Lung (tissue), 12 donors: Measurements from ENCODE around the gene SYTL2. TPM values are rescaled to one million over a fixed set of nuclear protein-coding genes. Genes with fewer than 3 reads are reported as not detected.
"Not testable (repeated sequence)": the region's sequence is repeated elsewhere in the genome, so short reads cannot be mapped to it uniquely, and the experiment has no call there.

ENCODE experiments used
- ATAC-seq: fragments of 200-7000 bp; cut with Tn5 transposase; one replicate; pipeline ENCODE4 v1.9.1; 2020; ENCODE audit warnings: moderate number of reproducible peaks; ENCODE audit not compliant: insufficient read depth, low FRiP score
- DNase-seq, 3 donors: peaks; one replicate each; pipeline ENCODE4 v3.0.0-alpha.2; 2013 to 2017
- H3K27ac ChIP-seq, 2 donors: one replicate each; pipeline ENCODE4 v1.5.1; 2013; ENCODE audit warnings: mild to moderate bottlenecking in 2 of 2, moderate library complexity in 2 of 2, control low read depth in 1 of 2, inconsistent platforms in 1 of 2, low read depth in 1 of 2, low read length in 1 of 2
- H3K27me3 ChIP-seq, 3 donors: one replicate each; pipeline ENCODE4 v1.5.1; 2013; ENCODE audit warnings: low read length in 2 of 3; ENCODE audit not compliant: control insufficient read depth in 3 of 3, insufficient read depth in 3 of 3
- H3K36me3 ChIP-seq, 4 donors: one replicate each; pipeline ENCODE4 v1.5.1; 2013; ENCODE audit warnings: low read length in 4 of 4, mild to moderate bottlenecking in 1 of 4, moderate library complexity in 1 of 4; ENCODE audit not compliant: control insufficient read depth in 4 of 4, insufficient read depth in 4 of 4
- H3K4me1 ChIP-seq, 5 donors: one replicate each; pipeline ENCODE4 v1.5.1; 2013; ENCODE audit warnings: low read length in 5 of 5, mild to moderate bottlenecking in 2 of 5, moderate library complexity in 1 of 5; ENCODE audit not compliant: control insufficient read depth in 5 of 5, insufficient read depth in 5 of 5
- H3K4me3 ChIP-seq: one replicate; pipeline ENCODE4 v1.5.1; 2013; ENCODE audit warnings: mild to moderate bottlenecking, control low read depth, moderate library complexity
- H3K9ac ChIP-seq, 2 donors: one replicate each; pipeline ENCODE4 v1.5.1; 2013; ENCODE audit warnings: low read length in 2 of 2, control low read depth in 1 of 2; ENCODE audit not compliant: insufficient read depth in 1 of 2
- H3K9me3 ChIP-seq, 4 donors: one replicate each; pipeline ENCODE4 v1.5.1; 2013; ENCODE audit warnings: low read length in 3 of 4, mild to moderate bottlenecking in 1 of 4, moderate library complexity in 1 of 4; ENCODE audit not compliant: control insufficient read depth in 4 of 4, insufficient read depth in 3 of 4
- WGBS, 2 donors: extraction: QIAGEN DNeasy Blood & Tissue Kit; methylation state at CpG; one replicate each; pipeline ENCODE4 v1.1.7; 2013; 5-methylcytosine and 5-hydroxymethylcytosine counted together
- polyA plus RNA-seq, 2 donors: library from polyadenylated mRNA; stranded (reverse); fragments of 200-250 nt; gene quantifications; one replicate each; pipeline ENCODE4 v1.2.1, GENCODE V29; 2013
- total RNA-seq, 2 donors: library from RNA; depleted of rRNA in 1 of 2; stranded (reverse); fragments of >200 nt in 1 of 2; gene quantifications; one replicate each; pipeline ENCODE4 v1.2.1, GENCODE V29; 2014 to 2021
- TF ChIP-seq, protein P1 (sequence below): IDR thresholded peaks from 2 replicates; pipeline ENCODE4 v1.5.1; 2012; ENCODE audit warnings: mild to moderate bottlenecking; ENCODE audit errors: control extremely low read depth, extremely low read depth
- donor health status: control.
- donor health status: control.
- donor health status: Bipolar disorder and iron deficiency.
- donor health status: healthy.
- donor health status: DM: yes; HTN: yes; CAD: no.

The SYTL2 gene
- total and polyA plus RNA-seq, 4 donors, result 6.7 to 39.0 (median 16.5) TPM

- no peaks in the 10 kb centered on the region for H3K4me1 ChIP-seq
- H3K9ac ChIP-seq, result no peak overlapping the region
- H3K27ac ChIP-seq, result no peak overlapping the region
- H3K9me3 ChIP-seq, result peaks cover 0 to 1% (median 0%) of the 10 kb centered on the region in 4 donors
- no peak overlapping the region for H3K4me3 ChIP-seq
- H3K36me3 ChIP-seq, result no peaks in the 10 kb centered on the region
- TF ChIP-seq, protein P1, sequence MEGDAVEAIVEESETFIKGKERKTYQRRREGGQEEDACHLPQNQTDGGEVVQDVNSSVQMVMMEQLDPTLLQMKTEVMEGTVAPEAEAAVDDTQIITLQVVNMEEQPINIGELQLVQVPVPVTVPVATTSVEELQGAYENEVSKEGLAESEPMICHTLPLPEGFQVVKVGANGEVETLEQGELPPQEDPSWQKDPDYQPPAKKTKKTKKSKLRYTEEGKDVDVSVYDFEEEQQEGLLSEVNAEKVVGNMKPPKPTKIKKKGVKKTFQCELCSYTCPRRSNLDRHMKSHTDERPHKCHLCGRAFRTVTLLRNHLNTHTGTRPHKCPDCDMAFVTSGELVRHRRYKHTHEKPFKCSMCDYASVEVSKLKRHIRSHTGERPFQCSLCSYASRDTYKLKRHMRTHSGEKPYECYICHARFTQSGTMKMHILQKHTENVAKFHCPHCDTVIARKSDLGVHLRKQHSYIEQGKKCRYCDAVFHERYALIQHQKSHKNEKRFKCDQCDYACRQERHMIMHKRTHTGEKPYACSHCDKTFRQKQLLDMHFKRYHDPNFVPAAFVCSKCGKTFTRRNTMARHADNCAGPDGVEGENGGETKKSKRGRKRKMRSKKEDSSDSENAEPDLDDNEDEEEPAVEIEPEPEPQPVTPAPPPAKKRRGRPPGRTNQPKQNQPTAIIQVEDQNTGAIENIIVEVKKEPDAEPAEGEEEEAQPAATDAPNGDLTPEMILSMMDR, result no peak
- 71 to 82% methylated on average over 2 of the region's 2 CpGs for WGBS, 2 donors
- H3K27me3 ChIP-seq, result no peaks in the 10 kb centered on the region
- no peak for DNase-seq
- ATAC-seq, result peak; percentile 87
Observed at GRCh38 chr11:85844439-85845123, 33.6 kb upstream of the SYTL2 start.

DNA sequence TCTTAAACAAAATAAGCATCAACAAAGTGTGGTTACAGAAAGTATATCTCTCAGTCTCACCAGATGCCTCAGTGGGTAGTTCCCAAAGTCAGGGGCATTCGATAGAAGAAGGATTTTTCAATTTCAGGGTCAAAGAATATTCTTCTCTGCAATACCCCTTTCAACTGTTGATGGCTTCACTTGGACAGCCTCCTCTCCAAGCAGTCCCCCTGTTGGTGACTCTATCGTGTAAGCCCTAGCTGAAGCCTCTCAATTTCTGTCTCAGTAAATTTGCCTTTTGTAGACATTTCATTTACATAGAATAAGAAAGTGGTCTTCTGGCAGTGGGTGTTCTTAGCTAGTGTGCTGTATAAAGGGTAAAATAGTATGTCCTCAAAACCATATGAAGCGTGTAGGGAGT, 33.0 kb upstream of the SYTL2 start:
- DNase-seq (no peak), ATAC-seq (no peak)
- Histone ChIP-seq H3K27ac (no peak overlapping the region), H3K9me3 (peaks cover 0 to 1% (median 0%) of the 10 kb centered on the region in 4 donors), H3K36me3 (no peaks in the 10 kb centered on the region), H3K4me1 (no peaks in the 10 kb centered on the region), H3K9ac (no peak overlapping the region), H3K4me3 (no peak overlapping the region), H3K27me3 (no peaks in the 10 kb centered on the region)
- TF ChIP-seq, protein P1, result no peak
- WGBS, 2 donors, result 89 to 93% methylated on average over 3 of the region's 3 CpGs

GRCh38 chr11:85840932-85841331, 30.0 kb upstream of the SYTL2 start:
- DNase-seq, H3K27ac ChIP-seq, H3K27me3 ChIP-seq, H3K9ac ChIP-seq, H3K4me1 ChIP-seq, H3K9me3 ChIP-seq, ATAC-seq, H3K36me3 ChIP-seq, H3K4me3 ChIP-seq: not testable (repeated sequence)

DNA sequence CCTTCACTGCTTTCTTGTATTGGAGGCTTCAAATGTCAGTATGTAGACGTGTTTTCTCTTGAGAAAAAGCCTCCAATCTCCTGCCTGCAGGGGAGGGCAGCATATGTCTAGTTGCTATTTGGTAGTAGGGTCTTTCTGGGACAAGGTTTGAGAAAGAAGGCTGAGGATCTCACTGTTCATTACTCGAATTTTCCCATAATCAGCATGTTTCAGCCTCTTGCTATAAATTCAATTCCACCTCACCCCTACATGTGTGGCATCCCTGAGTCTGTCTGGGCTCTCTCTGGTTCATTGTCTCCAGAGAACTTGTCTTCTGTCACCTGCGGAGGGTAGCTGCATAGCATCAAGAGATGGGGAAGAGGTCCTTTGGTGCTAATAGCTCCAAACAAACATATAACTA, 24.8 kb upstream of the SYTL2 start:
- Histone ChIP-seq H3K9me3 (peaks cover 0 to 5% (median 3%) of the 10 kb centered on the region in 4 donors), H3K4me3 (no peak overlapping the region), H3K27me3 (no peaks in the 10 kb centered on the region), H3K27ac (no peak overlapping the region), H3K4me1 (peaks cover 0 to under 1% (median 0%) of the 10 kb centered on the region in 5 donors), H3K9ac (no peak overlapping the region), H3K36me3 (no peaks in the 10 kb centered on the region)
- TF ChIP-seq, protein P1, result no peak
- no peak for DNase-seq
- no peak for ATAC-seq
- WGBS, 2 donors, result 82 to 84% methylated on average over 3 of the region's 3 CpGs
